GM19397 (cell line): Measurements from ENCODE around the gene IQSEC3.
"Not testable (repeated sequence)": the region's sequence is repeated elsewhere in the genome, so short reads cannot be mapped to it uniquely, and the experiment has no call there.

Source experiments
- ATAC-seq: cut with Tn5 transposase; IDR thresholded peaks from one replicate; pipeline ENCODE4 v1.9.1; 2021; ENCODE audit warnings: mild to moderate bottlenecking, moderate library complexity; ENCODE audit not compliant: unreplicated experiment

The IQSEC3 gene

DNA sequence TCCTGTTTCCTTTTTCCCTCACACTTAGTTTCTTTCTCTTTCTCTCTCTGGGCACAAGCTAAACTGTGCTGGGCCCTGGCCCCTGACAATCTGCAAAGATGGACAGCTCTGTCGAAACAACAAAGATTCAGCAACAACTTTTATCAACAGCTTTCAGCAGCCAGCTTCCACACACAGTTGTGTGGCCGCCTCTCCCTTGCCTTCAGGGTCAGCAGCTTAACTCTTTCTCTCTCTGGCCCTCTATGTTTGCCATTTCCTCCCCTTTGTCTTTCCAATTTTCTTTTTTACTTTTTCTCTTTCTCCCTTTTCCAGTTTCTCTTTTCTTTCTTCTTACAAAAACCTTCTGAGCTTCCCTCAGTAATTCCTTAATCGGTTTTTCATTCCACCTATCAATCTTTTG is 43.3 kb downstream of the IQSEC3 start:
- ATAC-seq: no peak

GRCh38 chr12:111699-112493 is 45.3 kb downstream of the IQSEC3 start:
- ATAC-seq: no peak

GRCh38 chr12:113347-113746 is 46.8 kb downstream of the IQSEC3 start:
- ATAC-seq: no peak

DNA sequence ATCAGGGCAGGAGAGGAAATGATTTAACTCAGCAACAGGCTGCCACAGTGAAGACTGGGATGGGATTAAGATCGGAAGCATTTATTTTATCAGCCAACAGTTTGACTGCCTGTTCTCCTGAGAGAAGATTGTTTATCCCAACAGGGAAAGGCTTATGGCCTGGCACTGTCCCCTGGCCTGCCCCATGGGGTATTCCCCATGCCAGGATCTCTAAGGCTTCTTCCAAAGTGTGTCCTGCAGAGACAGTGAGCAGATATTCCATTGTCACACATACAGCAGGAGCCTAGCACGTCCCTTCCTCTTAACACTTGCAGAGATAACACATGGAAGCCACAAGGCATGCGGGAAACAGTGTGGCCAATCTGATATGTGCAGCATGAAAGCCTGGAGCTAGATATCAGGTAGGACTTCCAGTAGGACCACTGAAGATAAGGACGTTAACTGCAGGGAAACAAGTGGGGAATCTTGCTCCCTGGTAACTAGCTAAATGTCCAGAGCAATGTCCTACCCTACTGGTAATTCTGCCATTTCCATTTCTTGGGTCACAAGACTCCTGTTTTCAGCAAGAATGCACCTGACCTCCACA is 48.2 kb downstream of the IQSEC3 start:
- no peak for ATAC-seq

GRCh38 chr12:115518-115917 is 49.0 kb downstream of the IQSEC3 start:
- ATAC-seq: no peak

GRCh38 chr12:115960-116915 is 49.7 kb downstream of the IQSEC3 start:
- no peak for ATAC-seq

DNA sequence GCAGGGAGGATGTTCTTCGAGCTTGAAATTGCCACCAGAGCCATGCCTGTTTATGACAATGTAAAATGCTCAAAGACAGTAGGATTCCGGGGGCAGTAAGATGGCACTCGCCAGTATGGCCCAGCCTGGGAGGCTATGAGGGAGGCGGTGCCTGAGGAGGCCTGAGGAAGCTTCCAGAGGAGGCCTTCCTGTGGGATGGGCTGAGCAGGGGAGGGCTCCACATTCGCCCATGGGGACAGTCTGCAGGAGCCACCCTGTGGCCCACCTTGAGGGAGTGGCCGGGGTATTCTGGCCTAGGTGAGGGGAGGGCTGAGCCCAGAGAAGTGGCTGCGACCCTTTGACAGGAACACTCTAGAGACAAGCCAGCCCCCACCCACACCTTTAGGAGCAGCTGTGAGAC is 50.7 kb downstream of the IQSEC3 start:
- no peak for ATAC-seq

- no peak for ATAC-seq
Observed at GRCh38 chr12:117816-118345, 51.3 kb downstream of the IQSEC3 start.

DNA sequence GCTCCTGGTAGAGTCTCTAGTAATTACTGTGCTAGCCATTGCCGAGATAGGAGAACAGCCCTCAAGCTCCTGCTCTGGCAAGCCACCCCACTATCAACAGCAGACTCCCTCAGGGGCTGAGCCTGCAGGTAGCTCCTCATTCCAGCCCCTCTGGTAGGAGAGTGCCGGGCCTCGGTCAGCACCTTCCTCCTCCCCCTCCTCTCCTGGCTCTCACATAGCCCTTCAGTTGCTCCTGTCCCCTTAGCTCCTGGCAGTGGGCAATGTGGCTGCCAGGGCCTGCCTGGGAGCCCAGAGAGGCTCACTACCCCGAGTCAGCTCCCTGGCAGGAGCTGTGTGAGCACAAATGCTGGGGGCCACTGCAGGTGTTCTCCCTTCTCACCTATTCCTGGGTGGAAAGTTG is 52.0 kb downstream of the IQSEC3 start:
- no peak for ATAC-seq

DNA sequence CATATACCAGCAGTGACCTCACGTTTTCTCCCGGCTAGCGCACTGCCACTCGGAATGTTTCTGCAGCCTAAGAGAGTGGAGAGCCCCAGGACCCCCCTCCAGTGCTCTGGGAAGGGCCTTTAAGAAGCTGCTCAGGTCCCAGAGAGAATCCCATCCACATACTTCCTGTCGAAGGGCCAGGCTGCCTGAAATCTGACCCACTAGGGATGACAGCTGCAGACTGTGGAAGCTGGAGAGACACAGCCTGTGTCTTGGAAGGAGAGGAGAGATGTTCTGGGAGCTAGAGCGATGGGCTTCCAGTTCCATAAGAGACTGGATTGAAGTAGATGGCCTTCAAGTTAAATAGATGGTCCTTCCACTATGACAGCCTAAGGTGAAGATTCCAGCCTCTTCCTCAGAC is 54.4 kb downstream of the IQSEC3 start:
- ATAC-seq: no peak

DNA sequence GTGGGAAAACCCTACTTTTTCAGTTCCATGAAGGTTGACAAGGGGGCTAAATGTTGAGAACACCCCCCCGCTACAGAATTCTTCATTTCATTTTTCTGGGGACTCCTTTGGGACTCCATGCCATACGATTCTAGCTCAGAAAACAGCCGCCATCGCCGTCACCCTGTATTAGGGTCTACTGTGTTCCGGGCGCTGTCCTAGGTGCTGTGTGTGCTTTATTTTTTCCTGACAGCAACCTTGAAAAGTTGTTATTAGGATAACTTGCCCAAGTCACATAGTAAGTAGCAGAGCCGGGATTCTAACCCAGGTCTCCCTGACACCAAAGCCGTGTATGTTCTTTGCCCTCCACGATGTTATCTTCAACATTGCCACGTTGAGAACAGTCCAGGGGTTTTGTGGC is 55.1 kb downstream of the IQSEC3 start:
- no peak for ATAC-seq

GRCh38 chr12:125075-125474 is 58.5 kb downstream of the IQSEC3 start:
- no peak for ATAC-seq

DNA sequence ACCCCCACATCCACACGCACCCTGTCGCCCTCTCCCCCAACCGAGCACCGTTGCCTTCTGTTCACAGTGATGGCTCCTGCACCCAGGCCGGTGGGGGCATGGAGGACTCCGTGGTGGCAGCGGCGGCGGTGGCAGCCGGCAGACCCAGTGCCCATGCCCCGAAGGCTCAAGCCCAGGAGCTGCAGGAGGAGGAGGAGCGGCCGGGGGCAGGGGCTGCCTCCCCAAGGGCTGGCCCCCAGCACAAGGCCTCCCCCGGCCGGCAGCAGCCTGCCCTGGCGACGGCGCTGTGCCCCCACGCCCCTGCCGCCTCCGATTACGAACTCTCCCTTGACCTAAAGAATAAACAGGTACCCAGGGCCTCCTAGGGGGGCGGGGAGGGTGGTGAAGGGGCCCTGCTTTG is 59.0 kb downstream of the IQSEC3 start:
- no peak for ATAC-seq

DNA sequence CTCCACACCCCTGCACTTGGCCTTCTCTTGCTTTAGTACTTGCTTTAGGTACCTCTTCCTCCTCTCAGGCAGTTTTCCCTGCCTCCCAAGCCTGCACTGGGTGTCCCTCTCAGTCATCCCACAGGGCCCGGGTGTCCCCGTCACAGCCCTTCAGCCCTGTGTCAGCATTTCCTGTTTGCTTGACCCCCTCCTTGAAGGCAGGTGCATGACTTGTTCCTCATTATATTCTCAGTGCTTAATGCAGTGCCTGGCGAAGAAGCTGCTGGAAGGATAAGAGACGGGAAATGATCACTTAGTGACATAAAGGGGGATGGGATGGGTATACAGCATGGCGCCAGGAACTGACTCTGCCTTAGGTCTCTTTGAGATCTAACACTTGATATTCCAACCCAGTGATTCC is 61.5 kb downstream of the IQSEC3 start:
- ATAC-seq: no peak

DNA sequence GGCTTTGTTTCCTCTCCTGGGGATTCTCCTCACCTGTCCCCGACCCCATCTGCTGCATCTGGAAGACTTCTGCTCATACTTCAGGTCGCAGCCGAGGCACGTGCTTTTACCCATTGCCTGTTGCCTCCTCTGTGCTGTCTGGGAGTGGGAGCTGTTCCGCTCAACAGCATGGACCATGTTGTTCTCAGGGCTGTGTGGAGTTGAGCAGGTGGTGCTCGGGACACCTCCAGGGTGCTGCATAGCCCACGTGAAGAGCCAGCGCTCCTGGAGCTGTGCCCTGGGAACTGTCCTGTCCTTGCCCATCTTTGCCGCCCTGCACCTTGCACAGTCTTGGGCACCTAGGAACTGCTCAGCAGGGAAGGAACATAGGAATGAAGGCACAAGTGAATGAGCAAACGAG is 62.4 kb downstream of the IQSEC3 start:
- ATAC-seq: no peak

- no peak for ATAC-seq
Observed at GRCh38 chr12:130519-130918, 64.0 kb downstream of the IQSEC3 start.

DNA sequence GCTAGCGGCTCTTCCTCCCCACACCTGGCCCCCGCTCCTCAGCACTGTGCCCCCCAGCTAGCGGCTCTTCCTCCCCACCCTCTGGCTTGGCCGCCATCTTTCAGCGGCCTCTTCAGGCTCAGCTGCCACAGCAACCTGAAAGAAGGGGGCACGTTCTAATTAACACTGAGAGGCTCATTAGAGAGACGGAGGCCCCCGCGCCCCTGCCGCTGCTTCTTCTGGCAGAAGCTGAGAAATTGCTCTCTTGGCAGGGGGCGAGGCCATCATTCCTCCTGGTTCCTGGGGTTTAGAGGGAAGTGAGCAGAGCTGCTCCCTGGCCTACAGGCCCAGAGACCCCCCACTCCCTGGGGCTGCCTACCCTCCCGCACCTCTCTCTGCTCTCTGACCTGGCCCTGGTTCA is 64.4 kb downstream of the IQSEC3 start:
- ATAC-seq: no peak

DNA sequence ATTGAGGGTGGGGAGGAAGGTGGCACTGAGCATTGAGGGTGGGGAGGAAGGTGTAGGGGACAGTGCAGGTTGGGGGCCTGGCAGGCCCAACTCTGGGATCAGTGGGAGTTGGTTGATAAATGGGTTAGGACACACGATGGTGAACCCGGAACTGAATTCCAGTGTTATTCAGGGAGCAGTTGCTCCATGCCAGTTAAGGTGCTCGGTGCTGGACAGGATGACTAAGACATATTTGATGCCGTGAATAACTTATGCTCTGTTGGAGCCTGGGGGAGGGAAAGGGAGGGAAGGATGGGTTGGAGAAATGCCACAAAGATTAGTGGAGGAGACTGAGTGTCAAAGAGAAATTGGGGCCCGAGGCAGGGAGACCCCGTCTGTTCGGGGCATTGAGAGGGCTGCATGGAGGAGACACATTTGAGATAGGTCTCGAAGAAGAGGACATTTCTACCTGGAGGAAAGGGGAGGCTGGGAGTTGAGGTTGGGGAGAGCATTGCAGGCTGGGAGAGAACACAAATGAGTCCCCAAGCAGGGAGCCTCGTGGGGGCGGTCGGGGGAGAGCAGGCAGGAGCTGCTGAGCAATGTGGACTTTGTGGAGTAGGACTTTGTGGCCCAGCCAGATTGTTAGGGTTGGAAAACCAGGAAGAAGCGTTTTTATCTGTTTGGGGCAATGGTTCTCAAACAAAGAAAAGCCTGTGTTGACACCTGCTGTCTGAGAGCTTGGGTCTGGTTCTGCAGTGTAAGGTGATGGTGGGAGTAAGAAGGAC is 65.3 kb downstream of the IQSEC3 start:
- no peak for ATAC-seq

GRCh38 chr12:133616-134232 is 67.2 kb downstream of the IQSEC3 start:
- not testable (repeated sequence) for ATAC-seq

DNA sequence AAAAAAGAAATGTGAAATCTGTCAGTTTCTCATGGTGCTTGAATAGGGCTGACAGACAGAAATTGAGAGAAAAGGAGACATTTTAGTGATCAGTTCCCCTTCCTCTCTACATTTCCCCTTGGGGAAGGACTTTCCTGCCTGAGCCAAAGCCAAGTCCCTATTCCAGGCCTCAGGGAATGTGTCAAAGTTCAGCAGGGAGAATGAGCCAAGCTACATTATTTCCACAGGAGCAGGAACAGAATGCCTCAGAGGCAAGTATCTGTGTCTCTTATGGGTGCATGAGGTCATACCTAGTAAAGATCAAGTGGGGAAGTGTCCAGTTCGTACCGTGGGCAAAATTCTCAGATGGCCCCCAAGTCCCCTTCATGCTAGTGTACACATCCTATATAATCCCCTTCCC is 68.6 kb downstream of the IQSEC3 start:
- no peak for ATAC-seq
